ENCODE data around the gene RAB6A.
A peak's percentile ranks its signal among the peaks of the same experiment; 100 is the strongest.
"Not testable (repeated sequence)": the region's sequence is repeated elsewhere in the genome, so short reads cannot be mapped to it uniquely, and the experiment has no call there.

RAB6A gene

GRCh38 chr11:73726825-73727224 is 34.0 kb downstream of the RAB6A start:
- no peak for DNase-seq (ENCODE audit: low read depth, low spot score)

GRCh38 chr11:73717136-73717535 is 43.7 kb downstream of the RAB6A start:
- no peak for DNase-seq (ENCODE audit: low read depth, low spot score)

GRCh38 chr11:73716153-73717056 is 44.5 kb downstream of the RAB6A start:
- no peak for DNase-seq (ENCODE audit: low read depth, low spot score)

- DNase-seq (ENCODE audit: low read depth, low spot score) = no peak
Measured at GRCh38 chr11:73715541-73715940, 45.3 kb downstream of the RAB6A start.

GRCh38 chr11:73710964-73711363 is 49.9 kb downstream of the RAB6A start:
- no peak for DNase-seq (ENCODE audit: low read depth, low spot score)

- DNase-seq (ENCODE audit: low read depth, low spot score) = no peak
Measured at GRCh38 chr11:73705053-73705452, 55.8 kb downstream of the RAB6A start.

- DNase-seq (ENCODE audit: low read depth, low spot score) = no peak
Measured at GRCh38 chr11:73693899-73694525, 66.9 kb downstream of the RAB6A start.

GRCh38 chr11:73680687-73681086 is 80.2 kb downstream of the RAB6A start:
- DNase-seq (ENCODE audit: low read depth, low spot score) = no peak

GRCh38 chr11:73676552-73676951 is 84.3 kb downstream of the RAB6A start:
- DNase-seq (ENCODE audit: low read depth, low spot score) = not testable (repeated sequence)

- no peak for DNase-seq (ENCODE audit: low read depth, low spot score)
Measured at GRCh38 chr11:73671701-73672100, 89.2 kb downstream of the RAB6A start.

- DNase-seq (ENCODE audit: low read depth, low spot score) = no peak
Measured at GRCh38 chr11:73670808-73671207, 90.1 kb downstream of the RAB6A start.

- DNase-seq (ENCODE audit: low read depth, low spot score) = no peak
Measured at GRCh38 chr11:73667891-73668290, 93.0 kb downstream of the RAB6A start.

- DNase-seq (ENCODE audit: low read depth, low spot score) = no peak
Measured at GRCh38 chr11:73664877-73665276, 96.0 kb downstream of the RAB6A start.

- DNase-seq (ENCODE audit: low read depth, low spot score) = no peak
Measured at GRCh38 chr11:73663604-73664495, 97.0 kb downstream of the RAB6A start.

GRCh38 chr11:73662445-73663157 is 98.3 kb downstream of the RAB6A start:
- DNase-seq (ENCODE audit: low read depth, low spot score) = no peak

- peak; percentile 67 for DNase-seq (ENCODE audit: low read depth, low spot score)
Measured at GRCh38 chr11:73661035-73661628, 99.7 kb downstream of the RAB6A start.

GRCh38 chr11:73660497-73661034 is 100.3 kb downstream of the RAB6A start:
- no peak for DNase-seq (ENCODE audit: low read depth, low spot score)

- no peak for DNase-seq (ENCODE audit: low read depth, low spot score)
Measured at GRCh38 chr11:73659961-73660360, 100.9 kb downstream of the RAB6A start.

GRCh38 chr11:73656985-73657384 is 103.9 kb downstream of the RAB6A start:
- DNase-seq (ENCODE audit: low read depth, low spot score) = no peak

GRCh38 chr11:73655686-73656085 is 105.2 kb downstream of the RAB6A start:
- no peak for DNase-seq (ENCODE audit: low read depth, low spot score)
